ENCODE data around the gene ZDHHC22.
A peak's percentile ranks its signal among the peaks of the same experiment; 100 is the strongest.

ZDHHC22 gene

DNA sequence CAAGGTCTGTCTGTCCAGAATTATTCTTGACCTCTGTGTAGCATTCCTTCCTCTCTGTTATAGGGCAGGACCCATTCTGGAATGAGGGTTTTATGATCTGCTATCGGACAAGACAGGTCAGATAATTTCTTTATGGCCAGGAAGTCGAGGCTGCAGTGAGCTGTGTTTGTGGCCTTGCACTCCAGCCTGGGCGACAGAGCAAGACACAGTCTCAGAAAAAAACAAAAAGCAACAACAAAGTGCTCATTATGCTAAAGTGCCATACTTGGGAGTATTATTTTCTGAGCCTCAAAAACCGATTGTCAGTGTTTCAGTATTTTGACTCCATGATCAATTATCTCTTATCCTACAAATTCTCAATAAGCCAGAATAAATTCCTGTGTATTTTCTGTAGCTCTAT lies 39.4 kb downstream of the ZDHHC22 start:
- DNase-seq = no peak

DNA sequence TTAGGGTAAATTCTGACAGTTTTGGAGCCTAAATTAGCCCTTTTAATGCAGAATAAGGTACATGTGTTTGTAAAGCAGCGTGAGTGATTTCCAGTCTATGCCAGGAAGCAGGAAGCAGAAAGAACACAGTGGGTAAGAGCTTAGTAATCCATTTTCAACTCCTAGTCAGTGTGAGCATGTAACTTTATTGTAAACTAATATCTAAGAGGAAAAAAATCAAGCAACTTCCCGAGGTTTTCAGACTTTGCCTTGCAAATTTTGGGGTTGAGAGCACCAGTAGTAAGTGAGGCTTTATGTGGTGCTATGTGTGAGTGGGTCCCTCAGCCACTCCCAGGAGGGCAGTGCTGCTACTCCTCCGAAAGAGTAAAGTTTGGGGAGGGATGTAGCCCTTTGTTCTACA lies 40.6 kb downstream of the ZDHHC22 start:
- no peak for DNase-seq

DNA sequence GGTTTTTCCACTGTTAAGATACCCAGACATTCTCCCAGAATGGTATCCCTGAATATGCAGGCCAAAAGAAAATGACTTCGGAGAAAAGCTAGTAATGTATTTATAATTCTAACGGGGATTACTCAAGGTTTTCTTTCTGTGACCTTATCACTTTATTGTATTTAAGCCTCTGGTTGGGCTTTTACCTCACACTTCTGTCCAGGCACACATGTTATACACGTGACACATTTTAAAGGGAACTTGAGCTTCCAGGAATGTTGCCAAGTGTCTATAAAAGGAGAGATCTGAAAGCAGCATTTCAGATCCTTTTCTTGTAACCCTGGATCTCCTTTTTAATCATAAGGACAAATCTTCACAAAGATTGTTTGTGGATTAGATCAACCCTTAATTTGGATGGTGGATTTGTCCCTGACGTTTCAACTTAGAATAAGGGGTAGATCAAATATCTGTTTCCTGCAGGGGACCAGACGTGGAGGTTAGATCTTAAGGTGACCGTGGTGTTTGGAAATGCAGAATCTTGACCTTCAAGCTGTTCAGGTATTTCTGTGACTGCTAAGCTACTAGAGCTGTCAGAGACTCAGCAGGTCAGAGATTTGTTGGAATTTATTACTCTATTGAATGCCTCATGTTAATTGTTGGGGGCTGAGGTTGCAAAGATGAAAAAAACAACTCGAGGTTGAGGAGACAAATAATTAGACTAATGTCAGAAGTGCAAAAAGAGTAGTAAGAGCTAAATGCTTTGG lies 42.0 kb downstream of the ZDHHC22 start:
- DNase-seq = no peak

DNA sequence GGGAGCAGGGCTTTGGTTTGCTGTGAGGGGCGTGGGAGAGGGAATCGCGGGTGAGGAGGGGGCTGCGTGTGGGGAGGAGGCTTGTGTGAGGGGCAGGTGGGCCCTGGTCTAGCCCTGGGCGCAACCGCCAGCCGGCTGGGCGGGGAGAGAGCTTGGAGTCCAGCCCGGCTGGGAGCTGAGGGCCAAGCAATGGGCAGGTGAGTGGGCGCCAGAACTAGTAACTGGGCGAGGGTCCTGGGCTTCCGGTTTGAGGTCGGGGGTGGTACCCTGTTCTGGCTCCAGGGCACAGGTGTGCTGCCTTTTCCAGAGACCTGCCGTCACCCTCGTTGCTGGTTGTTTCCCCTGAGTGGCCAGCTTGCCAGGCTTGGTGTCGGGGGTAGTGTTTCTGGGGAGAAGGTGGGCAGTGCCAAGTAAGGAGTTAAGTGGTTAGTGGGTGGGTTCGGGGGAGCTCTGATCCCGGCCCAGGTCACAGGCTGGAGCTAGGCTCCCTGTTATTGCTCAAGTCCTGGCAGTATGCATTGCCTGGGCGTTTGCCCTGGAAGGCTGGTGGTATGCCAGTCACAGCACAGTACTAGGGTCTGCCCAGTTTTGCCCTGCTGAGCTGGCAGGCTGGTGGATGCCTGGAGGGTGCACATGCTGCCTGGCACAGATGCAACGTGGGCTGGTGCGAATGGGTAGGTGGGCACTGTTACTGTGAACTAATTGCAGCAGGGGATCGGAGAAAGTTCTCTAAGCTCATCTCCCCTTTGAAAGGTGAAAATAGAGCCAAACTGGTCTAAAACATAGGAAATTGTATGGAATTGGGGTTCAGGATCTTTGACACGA lies 42.9 kb downstream of the ZDHHC22 start:
- DNase-seq = peak; percentile 3 to 8

DNA sequence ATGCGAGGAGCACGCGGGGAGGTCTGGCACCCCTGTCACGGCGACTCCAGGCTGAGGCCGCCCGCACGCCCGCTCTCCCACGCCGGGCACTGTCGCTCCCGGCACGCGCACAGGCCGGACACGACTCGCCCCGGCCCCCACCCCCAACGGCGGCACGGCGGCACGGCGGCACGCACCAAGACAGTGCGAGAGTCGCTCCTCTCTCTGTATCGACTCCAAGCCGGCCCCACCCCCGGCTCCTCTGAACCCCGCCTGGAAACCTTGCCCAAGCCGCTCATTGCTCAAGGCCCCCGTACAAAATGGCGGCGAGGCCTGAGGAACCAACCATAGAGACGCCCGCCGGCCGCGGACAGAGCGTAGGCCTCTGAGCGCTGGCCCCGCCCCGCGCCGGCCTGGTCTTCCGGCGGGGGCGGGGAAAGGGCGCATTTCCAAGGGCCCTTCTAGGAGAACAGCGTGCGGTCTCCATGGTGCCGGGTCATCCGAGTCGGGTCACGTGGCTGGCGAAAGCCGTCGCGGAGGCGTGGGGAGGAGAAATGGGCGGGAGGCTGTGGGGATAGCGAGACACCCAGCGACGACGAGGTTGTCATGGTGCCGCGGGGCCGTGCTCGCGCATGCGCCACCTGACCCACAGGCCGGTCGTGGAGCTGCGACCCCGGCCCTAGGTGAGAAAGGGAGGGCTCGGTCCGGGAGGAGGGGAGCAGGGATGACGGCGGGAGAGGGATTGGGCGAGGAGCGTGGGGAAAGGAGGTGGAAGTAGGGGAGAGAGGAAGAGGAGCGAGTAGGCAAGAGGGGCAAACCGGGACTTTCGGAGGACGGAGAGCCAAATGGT lies 43.7 kb downstream of the ZDHHC22 start, which contains the start of gene CIPC:
Gene CIPC, plus strand, starts transcription at position 559 of the 829 bp plus-strand sequence. CDS start 7,451 bp downstream, outside the sequence.
- peak; percentile 97 for DNase-seq

DNA sequence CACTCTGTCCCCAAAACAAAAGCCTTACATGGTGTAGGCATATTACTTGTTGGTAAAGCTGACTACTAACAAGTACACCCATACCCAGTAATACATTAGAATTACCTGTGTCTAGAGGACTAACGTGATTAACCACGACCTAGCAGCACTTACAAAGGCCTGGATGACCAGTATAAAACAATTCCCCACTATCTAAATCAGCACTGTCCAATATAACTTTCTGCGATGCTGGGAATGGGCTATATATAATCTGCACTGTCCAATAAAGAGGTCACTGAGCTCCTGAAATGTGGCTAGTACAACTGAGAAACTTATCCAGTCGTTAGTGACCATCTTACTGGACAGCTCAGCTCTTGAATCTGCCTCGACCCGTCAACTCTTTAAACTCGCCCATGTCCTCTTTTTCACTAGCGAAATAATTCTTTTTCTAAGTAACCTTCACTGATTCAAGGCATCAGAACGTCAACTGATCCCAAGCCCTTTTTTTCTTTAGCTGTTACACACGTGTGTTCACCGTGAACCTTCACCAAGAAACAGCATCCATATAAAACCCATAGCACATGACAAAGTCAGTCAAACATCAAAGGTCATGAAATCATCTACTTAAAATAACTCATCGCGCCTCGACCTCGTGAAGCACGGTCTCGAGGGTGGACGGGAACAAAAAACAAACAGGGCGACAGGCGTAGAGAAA lies 44.4 kb downstream of the ZDHHC22 start:
- no peak for DNase-seq

DNA sequence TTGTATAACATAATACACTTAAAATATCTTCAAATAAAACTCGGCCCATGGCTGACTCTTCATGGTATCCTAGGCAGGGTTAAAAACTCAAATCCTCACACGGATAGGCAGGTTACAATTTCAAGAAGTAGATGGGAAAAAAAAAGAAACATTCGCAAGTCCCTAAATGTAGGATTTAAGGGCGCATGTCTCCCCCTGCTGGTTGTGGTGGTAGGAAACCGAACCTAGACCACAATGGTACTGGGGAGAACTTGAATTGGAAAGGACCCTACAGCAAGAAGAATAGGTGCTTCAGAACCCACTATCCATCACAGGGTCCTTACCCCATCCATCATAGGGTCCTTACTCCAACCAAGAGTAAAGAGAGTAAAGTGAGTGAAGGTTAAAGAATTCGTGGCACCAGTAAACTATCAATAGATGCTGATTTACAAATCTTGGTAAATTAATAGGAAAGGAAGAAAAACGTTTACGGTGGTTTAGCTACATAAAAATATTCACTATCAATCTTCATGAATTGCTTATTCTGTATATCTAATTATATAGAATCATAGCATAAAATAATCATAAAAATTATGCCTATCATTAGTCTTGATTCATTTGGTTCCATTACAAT lies 46.8 kb downstream of the ZDHHC22 start:
- DNase-seq = peak; percentile 75

DNA sequence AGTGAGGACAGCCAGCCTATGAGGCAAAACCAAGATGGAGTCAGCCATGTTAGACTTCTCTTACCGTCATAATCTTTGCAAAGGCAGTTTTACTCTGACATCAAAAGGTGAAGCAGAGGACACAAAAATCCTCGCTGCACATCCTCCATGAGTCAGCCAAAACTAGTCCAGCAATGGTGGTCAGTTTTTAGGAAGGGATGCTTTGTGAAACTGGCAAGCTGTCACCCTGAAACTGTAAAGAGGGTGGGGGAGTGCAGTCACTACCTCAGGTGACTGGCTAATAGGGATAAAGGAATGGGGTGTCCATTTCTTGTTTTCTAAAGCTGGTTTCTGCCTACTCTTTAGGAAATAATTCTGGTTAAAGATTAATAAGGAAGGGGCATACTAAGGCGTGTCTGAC lies 48.9 kb downstream of the ZDHHC22 start:
- no peak for DNase-seq

DNA sequence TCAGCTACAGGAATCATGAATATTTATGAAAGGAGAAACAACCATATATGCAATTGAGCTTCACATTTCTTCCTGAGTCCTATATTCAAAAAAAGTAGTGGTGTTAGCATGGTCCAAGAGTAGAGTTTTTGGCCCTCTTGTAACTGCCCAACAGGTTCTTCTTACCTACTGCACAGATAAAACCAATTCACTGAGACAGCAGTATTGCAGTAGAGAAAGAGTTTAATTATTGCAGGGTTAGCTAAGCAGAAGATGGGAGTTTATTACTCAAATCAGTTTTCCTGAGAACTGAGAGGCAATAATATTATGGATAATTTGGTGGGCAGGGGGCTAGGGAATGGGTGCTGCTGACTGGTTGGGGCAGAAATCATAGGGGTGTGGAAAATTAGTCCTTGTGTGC lies 50.1 kb downstream of the ZDHHC22 start:
- DNase-seq = no peak

DNA sequence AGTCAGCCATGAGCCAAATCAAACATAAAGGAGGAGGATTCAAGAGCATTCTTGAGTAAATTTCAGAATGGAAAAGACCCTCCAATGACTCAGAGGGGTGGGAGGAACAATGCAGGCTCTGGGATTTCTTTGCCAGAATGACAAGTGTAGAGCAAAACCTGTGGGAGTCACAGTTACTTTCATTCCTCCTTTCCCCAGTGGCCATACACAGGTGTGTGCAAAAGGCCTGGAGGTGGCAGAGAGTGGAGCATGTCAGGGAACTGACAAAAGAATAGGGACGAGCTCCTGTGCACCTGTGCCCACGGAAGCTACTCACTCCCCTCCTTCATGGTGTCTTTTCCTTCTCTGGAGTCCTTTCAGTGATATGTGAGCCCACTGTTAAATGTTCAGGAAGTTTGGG lies 52.9 kb downstream of the ZDHHC22 start:
- no peak for DNase-seq

DNA sequence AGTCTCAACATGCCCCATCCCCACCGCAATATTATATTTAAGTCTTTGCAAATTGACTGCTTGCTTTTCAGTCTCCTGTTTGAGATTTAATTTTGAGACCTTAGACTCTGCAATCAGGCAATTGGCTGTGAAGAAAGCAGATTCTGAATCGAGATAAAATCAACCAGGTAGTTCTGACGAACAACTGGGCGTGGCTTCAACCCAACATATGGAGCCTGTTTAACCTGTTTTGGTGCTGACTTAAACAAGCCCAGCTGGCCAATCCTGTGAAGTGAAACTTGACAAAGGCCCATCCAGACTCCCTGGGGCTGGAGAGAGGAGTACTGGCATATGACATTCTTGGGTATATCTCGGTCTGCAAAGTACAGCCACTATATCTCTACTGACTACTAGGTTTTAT lies 53.4 kb downstream of the ZDHHC22 start:
- DNase-seq = no peak

DNA sequence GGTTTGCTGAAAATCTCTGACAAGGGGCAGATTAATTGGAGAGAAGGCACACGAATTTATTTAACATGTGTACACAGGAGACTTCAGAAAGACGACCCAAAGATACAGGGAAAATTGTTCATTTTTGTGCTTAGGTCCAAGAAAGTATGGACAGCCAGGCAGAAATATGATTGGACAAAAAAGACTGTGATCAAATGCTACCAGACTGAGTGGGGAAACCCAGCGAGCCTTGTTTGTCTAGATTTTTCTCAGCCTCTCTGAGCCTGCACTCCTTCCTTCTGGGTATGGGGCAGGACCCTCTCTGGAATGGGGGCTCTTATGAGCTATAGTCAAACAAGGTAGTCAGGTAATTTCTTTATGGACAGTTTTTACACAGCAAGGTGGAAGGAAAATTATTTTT lies 54.0 kb downstream of the ZDHHC22 start:
- no peak for DNase-seq

DNA sequence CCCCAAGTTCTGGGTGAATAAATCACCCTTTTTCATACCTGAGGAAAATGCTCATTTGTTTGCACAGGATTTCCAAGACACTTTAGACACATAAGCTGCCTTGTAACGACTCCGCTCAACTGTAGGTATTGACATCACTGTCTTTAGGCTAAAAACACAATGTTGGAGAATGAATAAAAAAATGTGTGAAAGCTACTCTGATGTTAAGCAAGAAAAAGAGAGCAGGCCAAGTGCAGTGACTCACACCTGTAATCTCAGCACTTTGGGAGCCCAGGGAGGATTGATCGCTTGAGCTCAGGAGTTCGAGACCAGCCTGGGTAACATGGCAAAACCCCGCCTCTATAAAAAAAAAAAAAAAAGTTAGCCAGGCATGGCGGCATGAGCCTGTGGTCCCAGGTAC lies 54.6 kb downstream of the ZDHHC22 start:
- DNase-seq = no peak

DNA sequence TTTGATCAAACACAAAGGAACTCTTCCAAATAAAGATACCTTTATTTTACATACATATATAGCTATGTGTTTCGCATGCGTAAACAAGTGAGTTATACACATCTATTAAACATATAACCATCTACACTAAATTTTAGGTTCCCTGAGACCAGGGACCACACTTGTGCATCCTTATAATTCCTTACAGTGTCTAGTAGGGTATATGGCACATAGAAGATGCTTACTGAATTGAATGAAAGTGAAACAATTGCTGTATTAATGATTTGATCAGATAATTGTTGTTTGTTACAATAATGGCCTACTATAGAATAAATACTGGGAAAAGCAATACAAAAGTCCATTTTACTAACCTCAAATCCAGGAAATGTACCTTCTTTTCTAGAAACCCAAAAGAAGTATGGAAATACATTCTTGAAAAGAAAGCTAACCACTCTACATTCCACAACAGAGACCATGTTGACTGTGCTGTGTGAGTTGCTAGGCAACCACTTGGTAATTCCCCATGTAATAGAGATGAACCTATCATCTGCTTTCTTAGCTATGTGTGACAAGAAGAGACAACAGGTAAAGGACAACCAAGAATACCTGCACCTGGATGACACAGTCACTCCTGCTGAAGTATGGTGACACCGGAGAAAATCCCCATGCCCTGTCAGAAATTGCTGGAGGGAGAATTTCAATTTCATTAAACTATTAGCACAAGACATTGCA lies 55.4 kb downstream of the ZDHHC22 start:
- no peak for DNase-seq

DNA sequence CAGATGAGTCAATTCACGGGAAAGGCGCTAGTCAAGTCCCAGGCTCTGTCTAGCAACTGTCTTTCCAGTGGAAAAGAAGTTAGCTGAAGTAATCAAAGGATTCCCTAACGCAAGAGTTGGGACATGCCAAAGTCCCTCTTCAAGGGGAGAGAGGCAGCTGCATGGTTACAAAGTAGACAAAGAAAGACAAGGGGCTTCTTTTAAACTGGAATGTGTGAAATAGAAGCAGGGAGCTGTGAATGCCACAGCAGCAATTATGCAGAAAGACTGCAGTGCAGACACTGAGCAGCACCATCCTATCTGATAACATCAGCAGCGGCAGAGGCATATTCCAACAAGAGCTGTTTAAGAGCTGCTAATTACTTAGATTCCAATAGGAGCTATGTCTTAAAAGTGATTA lies 56.1 kb downstream of the ZDHHC22 start:
- no peak for DNase-seq

DNA sequence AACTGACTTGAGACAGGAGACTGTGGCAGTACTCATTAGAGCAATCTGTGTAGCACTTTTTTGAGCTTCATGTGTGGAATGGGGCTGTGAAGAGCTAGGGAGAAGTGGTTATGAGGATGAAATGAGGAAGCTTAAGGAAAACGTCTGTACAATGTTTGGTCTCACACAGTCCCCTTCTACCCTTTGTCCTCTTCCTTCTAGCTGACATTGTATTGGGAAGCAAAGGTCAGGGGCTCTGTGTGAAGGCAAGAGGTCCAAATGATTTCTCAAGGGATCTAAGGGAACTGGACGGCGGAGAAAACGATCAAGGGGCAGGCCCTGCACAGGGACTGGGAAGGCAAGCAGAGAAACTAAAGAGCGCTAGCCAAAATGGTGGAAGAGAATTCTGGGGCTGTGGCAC lies 56.6 kb downstream of the ZDHHC22 start:
- DNase-seq = no peak

DNA sequence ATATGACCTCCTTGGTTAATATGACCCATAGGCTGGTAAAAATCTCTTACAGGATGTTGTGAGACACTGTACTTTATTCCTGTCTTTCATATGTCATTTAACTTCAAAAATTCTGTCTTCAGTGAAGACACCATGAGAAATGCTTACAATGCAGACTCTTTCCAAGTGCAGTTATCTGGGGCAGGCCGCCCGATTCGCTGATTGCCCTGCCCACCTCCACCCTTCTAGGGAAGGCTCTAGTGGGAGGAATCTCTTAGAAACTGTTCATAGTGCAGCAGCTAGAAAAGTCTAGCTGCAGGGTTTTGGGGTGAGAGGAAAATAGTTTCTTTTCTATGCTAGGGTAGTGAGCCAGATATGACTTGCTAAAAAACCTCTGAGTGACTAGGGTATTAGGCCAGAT lies 58.5 kb downstream of the ZDHHC22 start:
- DNase-seq = no peak

DNA sequence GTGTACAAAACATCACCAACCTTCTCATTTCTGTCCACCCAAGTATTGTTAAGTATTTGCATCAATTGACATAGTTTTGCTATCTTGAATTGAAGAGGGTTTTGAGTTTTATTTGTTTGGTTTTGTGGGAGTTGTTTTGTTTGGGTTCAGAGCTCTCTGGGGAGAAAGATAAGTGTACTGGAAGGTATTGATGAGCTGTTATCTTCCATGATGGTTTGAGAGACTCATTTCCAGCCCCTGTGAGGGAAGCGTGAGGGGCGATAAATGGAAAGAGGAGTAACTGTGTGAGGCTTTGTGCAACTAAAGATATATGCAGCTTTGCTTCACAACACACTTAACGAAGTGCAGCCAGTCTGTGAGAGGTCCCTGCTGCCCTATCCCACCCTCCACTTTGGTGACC lies 59.2 kb downstream of the ZDHHC22 start:
- DNase-seq = no peak
